ENCODE results near the gene KRT6B.

DNA sequence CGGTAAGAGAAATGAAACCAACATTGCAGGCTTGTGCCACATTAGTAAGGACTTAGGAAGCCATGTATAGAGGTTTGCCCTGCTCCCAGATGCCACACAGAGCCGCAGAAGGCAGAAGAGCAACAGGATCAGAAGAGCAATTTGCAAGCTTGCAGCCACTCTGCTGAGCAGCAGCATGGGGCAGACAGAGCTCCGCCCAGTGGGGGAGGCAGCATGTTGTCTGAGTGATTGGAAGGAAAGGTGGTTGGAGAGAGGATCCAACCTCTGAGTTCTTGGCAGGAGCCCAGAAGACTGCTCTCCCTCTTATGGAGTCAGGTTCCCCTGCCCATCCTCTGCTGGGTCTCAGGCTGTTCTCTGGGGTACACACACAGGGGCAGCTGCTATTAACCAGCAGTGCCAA lies 43.4 kb upstream of the KRT6B start:
- TF ChIP-seq CTCF (IDR thresholded peaks at IDR 0.05; ENCODE audit: poor library complexity, severe bottlenecking) (no peak), REST (IDR thresholded peaks at IDR 0.05; ENCODE audit: borderline replicate concordance) (no peak), EP300 (conservative IDR thresholded peaks at IDR 0.05; ENCODE audit: poor library complexity, severe bottlenecking) (no peak), SMC3 (conservative IDR thresholded peaks at IDR 0.05; ENCODE audit: poor library complexity) (no peak), POLR2AphosphoS5 (IDR thresholded peaks at IDR 0.05) (no peak), RAD21 (conservative IDR thresholded peaks at IDR 0.05) (no peak)
